GM18861 (cell line): ENCODE results near the gene COQ4.

Experiments
- ATAC-seq: cut with Tn5 transposase; IDR thresholded peaks from one replicate; pipeline ENCODE4 v1.9.1; 2021; ENCODE audit not compliant: unreplicated experiment

Gene COQ4

DNA sequence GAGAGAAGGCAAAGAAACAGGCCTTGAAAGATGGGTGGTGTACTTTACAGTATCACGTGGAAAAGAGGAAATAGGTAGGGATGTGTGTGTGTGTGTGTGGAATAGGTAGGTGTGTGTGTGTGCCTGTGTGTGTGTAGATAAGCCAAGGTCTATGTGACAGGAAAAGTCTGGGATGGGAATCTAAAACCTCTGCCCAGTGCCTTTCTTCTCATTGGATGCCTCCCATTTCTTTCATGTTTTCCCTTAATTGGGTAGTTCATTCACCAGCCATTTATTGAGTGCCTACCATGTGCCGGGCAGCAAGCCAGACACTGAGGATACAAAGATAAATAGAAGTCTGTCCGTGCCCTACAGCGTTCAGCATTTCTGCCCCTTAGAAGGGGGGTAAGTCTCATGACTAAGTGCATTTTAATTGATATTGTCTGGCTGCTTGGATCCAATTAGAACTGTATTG, 49.6 kb downstream of the COQ4 start:
- no peak for ATAC-seq

DNA sequence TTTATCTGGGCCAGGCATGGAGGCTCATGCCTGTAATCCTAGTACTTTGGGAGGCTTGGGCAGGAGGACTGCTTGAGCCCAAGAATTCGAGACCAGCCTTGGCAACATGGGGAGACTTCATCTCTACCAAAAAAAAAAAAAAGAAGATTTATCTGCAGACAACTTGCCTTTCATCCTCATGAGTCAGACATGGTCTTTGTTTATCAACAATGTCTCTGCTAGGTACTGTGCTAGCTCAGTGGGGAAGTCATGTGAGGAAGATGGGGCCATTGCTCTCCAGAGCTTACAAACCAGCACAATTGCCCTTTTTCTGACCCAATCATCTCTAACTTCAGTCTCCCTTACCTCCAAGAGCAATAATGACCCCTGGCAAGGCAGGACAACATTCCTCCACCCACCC, 50.1 kb downstream of the COQ4 start:
- no peak for ATAC-seq

DNA sequence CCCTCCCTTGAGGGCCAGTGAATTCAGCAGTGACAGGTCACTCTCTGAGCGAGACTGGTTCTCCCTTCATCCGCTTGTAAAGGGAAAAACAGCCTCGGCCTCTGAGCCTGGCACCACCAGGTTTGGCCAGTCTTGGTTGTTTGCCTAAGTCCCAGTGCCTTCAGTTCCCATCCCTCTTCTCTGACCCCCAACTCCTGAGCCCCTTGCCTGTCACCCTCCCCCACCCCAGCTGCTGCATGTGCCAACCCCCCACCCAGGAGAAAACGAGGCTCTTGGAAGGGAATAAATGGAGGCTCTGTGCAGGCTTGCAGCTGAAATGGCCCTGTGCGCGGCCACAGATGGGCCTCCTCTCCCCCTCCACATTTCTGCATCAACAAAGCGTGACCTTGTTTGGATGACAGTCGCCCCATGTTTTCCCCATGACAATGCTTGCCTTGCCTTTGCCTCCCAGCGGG, 51.6 kb downstream of the COQ4 start:
- ATAC-seq, result no peak

DNA sequence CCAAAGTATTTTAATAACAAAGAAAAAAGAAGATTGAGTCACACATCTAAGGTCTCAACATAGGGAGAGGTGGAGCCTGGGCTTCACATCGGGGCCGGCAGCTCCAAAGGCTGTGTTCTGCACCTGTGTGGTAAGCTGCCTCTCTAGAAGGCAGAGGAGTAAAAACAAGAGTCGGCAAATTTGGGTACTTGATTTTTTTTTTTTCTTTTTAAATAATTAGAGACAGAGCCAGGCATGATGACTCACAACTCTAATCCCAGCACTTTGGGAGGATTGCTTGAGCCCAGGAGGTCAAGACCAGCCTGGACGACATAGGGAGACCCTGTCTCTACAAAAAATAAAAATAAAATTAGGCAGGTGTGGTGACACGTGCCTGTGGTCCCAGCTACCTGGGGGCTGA, 53.2 kb downstream of the COQ4 start:
- no peak for ATAC-seq

DNA sequence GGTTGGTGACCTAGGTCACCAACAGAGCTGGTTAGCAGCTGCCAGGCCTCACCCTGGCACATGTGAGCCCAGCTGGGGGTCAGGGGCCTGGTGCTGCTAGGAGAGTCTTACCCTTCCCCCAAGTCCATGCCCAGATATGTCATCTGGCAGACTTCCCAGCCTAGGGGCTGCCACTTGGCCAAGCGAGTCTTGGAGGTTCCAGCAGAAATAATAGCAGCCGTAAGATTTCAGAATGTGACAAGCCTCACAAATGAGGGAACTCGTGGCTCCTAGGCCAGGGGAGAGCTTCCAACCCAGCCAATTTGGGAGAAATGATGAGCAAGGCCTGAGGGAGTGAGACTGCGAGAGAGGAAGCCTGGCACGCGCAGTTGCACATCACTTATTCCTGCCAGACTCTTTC, 59.6 kb downstream of the COQ4 start:
- ATAC-seq, result no peak

DNA sequence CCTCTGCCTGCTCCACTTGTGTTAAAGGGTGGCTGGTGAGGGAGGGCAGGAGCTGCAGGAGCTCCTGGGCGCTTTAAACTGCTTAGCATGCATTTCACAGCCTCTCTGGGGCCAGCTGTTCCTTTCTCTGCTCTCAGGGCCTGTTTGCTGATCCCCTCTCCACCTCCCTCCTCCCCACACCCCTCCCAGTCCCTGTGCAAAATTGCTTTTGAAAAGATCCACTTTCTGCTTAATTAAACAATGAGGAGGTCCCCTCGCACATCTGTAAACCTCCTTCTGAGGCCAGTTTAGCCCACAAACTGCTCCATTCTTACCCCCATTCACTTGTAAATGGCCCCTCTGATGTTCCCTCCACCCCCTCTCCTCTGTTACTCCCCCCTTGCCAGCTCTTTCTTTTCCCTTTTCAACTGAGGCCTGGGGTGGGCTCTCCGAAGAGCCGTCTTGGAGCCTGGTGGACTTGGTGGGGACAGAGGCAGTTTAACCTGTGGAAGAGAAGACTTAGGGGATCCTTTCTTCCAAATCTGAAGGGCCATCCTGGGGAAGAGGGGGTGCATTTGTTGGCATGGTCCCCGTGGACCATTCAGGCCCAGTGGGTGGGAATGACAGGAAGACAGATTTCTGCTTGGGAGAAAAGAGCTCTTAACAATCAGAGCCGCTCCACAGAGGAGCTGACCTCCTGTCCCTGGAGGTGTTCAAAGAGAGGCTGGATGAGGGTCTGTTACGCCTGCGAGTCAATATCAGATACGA, 60.5 kb downstream of the COQ4 start:
- ATAC-seq, result no peak
